ENCODE measurements around the gene KRTAP4-11.
"Not testable (repeated sequence)": the region's sequence is repeated elsewhere in the genome, so short reads cannot be mapped to it uniquely, and the experiment has no call there.

Gene KRTAP4-11

GRCh38 chr17:41117846-41118386 is at the start of gene KRTAP4-11:
TSS of gene KRTAP4-11 (minus strand) at chr17:41118373. CDS start at chr17:41118315, 58 bp downstream.
- not testable (repeated sequence) for DNase-seq

GRCh38 chr17:41167561-41167960 is 49.4 kb upstream of the KRTAP4-11 start:
- no peak for DNase-seq

GRCh38 chr17:41163828-41164227 is 45.7 kb upstream of the KRTAP4-11 start:
- no peak for DNase-seq

GRCh38 chr17:41160648-41161047 is 42.5 kb upstream of the KRTAP4-11 start, which contains the start of gene KRTAP4-4:
TSS of gene KRTAP4-4 (minus strand) at chr17:41160748. CDS start at chr17:41160691, 57 bp downstream.
- no peak for DNase-seq

- DNase-seq: not testable (repeated sequence)
These were observed 42.0 kb upstream of the KRTAP4-11 start for GRCh38 chr17:41160190-41160589.

GRCh38 chr17:41153856-41154255 is 35.7 kb upstream of the KRTAP4-11 start:
- no peak for DNase-seq

GRCh38 chr17:41151525-41151924 is 33.4 kb upstream of the KRTAP4-11 start:
- DNase-seq: no peak

- no peak for DNase-seq
These were observed 31.9 kb upstream of the KRTAP4-11 start for GRCh38 chr17:41150026-41150425.

- no peak for DNase-seq
These were observed 31.4 kb upstream of the KRTAP4-11 start, which contains the start of gene KRTAP4-5 for GRCh38 chr17:41149652-41149985. TSS of gene KRTAP4-5 (minus strand) at chr17:41149825. CDS start at chr17:41149767, 58 bp downstream.

GRCh38 chr17:41148971-41149651 is 30.9 kb upstream of the KRTAP4-11 start:
- DNase-seq: not testable (repeated sequence)

- no peak for DNase-seq
These were observed 29.5 kb upstream of the KRTAP4-11 start for GRCh38 chr17:41147531-41148204.

GRCh38 chr17:41145261-41145660 is 27.1 kb upstream of the KRTAP4-11 start:
- no peak for DNase-seq

- no peak for DNase-seq
These were observed 26.7 kb upstream of the KRTAP4-11 start for GRCh38 chr17:41144846-41145245.

- DNase-seq: no peak
These were observed 23.2 kb upstream of the KRTAP4-11 start for GRCh38 chr17:41141361-41141760.

GRCh38 chr17:41140360-41141131 is 22.4 kb upstream of the KRTAP4-11 start, which contains the start of gene KRTAP4-6:
TSS of gene KRTAP4-6 (minus strand) at chr17:41140544. CDS start at chr17:41140487, 57 bp downstream.
- no peak for DNase-seq

GRCh38 chr17:41139865-41140264 is 21.7 kb upstream of the KRTAP4-11 start:
- not testable (repeated sequence) for DNase-seq

GRCh38 chr17:41133880-41134735 is 15.9 kb upstream of the KRTAP4-11 start:
- no peak for DNase-seq

- no peak for DNase-seq
These were observed 13.8 kb upstream of the KRTAP4-11 start for GRCh38 chr17:41131979-41132378.

- no peak for DNase-seq
These were observed 9.2 kb upstream of the KRTAP4-11 start for GRCh38 chr17:41127371-41127770.

- no peak for DNase-seq
These were observed 8.2 kb upstream of the KRTAP4-11 start for GRCh38 chr17:41126412-41126811.

GRCh38 chr17:41125064-41125463 is 6.9 kb upstream of the KRTAP4-11 start:
- DNase-seq: no peak

- not testable (repeated sequence) for DNase-seq
These were observed 5.8 kb upstream of the KRTAP4-11 start, which contains the start of gene KRTAP4-12 for GRCh38 chr17:41123991-41124371. TSS of gene KRTAP4-12 (minus strand) at chr17:41124182. CDS start at chr17:41124122, 60 bp downstream.
